ENCODE data around the gene RNF133. TPM values are rescaled to one million over a fixed set of nuclear protein-coding genes. Genes with fewer than 3 reads are reported as not detected.

Gene RNF133
- total RNA-seq, 4 donors from 2014 or later: 1.1 to 2.4 (median 1.2) TPM; not detected in 1

DNA sequence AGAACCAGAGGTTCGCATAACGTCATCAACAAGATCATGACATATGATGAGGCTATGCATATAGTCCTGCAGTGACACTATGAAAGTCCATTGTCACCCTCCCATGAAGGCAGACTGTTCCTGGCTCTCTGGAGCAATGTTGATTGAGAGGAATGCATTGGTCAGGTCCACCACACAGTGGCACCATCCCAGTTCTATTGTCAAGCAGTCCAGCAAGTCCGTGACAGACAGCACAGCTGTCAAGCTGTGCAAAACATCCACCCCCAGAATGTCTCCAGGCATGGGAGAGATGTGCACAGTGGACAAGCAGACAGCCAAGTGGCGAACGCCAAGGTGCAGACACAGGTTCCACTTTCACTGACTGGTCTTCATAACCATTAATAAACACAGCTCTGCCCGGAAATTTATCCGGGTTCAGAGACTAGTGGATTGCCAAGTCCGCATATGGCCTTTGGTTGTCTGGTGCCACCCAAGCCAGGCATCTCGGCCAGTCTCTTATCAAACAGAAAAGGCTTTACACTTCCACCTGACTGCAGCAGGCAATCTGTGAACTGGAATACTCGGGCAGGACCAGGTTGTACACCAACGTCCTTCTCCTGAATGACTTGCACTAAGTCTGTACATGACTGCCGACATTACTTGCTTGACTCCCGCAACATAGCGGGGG lies 7.2 kb downstream of the RNF133 start:
- Histone ChIP-seq H3K4me3 (no peak overlapping the region), H3K9me3 (no peaks in the 10 kb centered on the region), H3K27me3 (no peaks in the 10 kb centered on the region), H3K4me1 (no peaks in the 10 kb centered on the region), H3K36me3 (no peaks in the 10 kb centered on the region), H3K27ac (no peak overlapping the region)
- intact Hi-C loops (cut with DNase I; ENCODE audit: low total_unique reads) (no loop called here), in situ Hi-C loops (cut with MboI; ENCODE audit: low pct_ligation_motif_present in 1 of 4, low pct_unique_long_range_greater_than_20kb in 1 of 4, low sequenced_read_pairs in 3 of 4) (loop anchor here in 1 of 4 donors (25.0 kb wide), 1 partner anchor 104 kb away; no protein-coding TSS in a partner anchor)
- DNase-seq: no peak
- TF ChIP-seq POLR2AphosphoS5 (IDR thresholded peaks at IDR 0.05): no peak
- TF ChIP-seq, protein P1, sequence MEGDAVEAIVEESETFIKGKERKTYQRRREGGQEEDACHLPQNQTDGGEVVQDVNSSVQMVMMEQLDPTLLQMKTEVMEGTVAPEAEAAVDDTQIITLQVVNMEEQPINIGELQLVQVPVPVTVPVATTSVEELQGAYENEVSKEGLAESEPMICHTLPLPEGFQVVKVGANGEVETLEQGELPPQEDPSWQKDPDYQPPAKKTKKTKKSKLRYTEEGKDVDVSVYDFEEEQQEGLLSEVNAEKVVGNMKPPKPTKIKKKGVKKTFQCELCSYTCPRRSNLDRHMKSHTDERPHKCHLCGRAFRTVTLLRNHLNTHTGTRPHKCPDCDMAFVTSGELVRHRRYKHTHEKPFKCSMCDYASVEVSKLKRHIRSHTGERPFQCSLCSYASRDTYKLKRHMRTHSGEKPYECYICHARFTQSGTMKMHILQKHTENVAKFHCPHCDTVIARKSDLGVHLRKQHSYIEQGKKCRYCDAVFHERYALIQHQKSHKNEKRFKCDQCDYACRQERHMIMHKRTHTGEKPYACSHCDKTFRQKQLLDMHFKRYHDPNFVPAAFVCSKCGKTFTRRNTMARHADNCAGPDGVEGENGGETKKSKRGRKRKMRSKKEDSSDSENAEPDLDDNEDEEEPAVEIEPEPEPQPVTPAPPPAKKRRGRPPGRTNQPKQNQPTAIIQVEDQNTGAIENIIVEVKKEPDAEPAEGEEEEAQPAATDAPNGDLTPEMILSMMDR (IDR thresholded peaks at IDR 0.05): no peak
- TF ChIP-seq POLR2A (IDR thresholded peaks at IDR 0.05): no peak
- TF ChIP-seq EP300 (IDR thresholded peaks at IDR 0.05; ENCODE audit: low read depth): no peak
- WGBS, 2 donors (ENCODE audit: low coverage in 1 of 2): 91% methylated on average over 14 of the region's 14 CpGs; no CpG with 5 or more reads in 1 of the 2 donors

- no peaks in the 10 kb centered on the region for H3K27me3 ChIP-seq
- no peaks in the 10 kb centered on the region for H3K4me1 ChIP-seq
- H3K9me3 ChIP-seq: no peaks in the 10 kb centered on the region
- no peak overlapping the region for H3K4me3 ChIP-seq
- in situ Hi-C loops (cut with MboI; ENCODE audit: low pct_ligation_motif_present in 1 of 4, low pct_unique_long_range_greater_than_20kb in 1 of 4, low sequenced_read_pairs in 3 of 4): loop anchor here in 1 of 4 donors (25.0 kb wide), 1 partner anchor 102 kb away; no protein-coding TSS in a partner anchor
- no peak for TF ChIP-seq POLR2A (IDR thresholded peaks at IDR 0.05)
- TF ChIP-seq, protein P1 (IDR thresholded peaks at IDR 0.05): no peak
- no peaks in the 10 kb centered on the region for H3K36me3 ChIP-seq
- H3K27ac ChIP-seq: no peak overlapping the region
- DNase-seq: no peak
- WGBS, 2 donors (ENCODE audit: low coverage in 1 of 2): 85% methylated on average over 12 of the region's 13 CpGs; no CpG with 5 or more reads in 1 of the 2 donors
- intact Hi-C loops (cut with DNase I; ENCODE audit: low total_unique reads): no loop called here
These were observed 9.4 kb downstream of the RNF133 start for GRCh38 chr7:122689346-122690109.

GRCh38 chr7:122688400-122688998 lies 10.4 kb downstream of the RNF133 start:
- Histone ChIP-seq H3K36me3 (no peaks in the 10 kb centered on the region), H3K4me1 (no peaks in the 10 kb centered on the region), H3K4me3 (no peak overlapping the region), H3K27ac (no peak overlapping the region), H3K27me3 (no peaks in the 10 kb centered on the region), H3K9me3 (no peaks in the 10 kb centered on the region)
- TF ChIP-seq EP300 (IDR thresholded peaks at IDR 0.05; ENCODE audit: low read depth): no peak
- no peak for TF ChIP-seq POLR2A (IDR thresholded peaks at IDR 0.05)
- TF ChIP-seq, protein P1 (IDR thresholded peaks at IDR 0.05): no peak
- TF ChIP-seq POLR2AphosphoS5 (IDR thresholded peaks at IDR 0.05): no peak
- intact Hi-C loops (cut with DNase I; ENCODE audit: low total_unique reads) (no loop called here), in situ Hi-C loops (cut with MboI; ENCODE audit: low pct_ligation_motif_present in 1 of 4, low pct_unique_long_range_greater_than_20kb in 1 of 4, low sequenced_read_pairs in 3 of 4) (loop anchor here in 1 of 4 donors (25.0 kb wide), 1 partner anchor 101 kb away; no protein-coding TSS in a partner anchor)
- DNase-seq: no peak
- 69% methylated on average over 6 of the region's 6 CpGs; no CpG with 5 or more reads in 1 of the 2 donors for WGBS, 2 donors (ENCODE audit: low coverage in 1 of 2)

DNA sequence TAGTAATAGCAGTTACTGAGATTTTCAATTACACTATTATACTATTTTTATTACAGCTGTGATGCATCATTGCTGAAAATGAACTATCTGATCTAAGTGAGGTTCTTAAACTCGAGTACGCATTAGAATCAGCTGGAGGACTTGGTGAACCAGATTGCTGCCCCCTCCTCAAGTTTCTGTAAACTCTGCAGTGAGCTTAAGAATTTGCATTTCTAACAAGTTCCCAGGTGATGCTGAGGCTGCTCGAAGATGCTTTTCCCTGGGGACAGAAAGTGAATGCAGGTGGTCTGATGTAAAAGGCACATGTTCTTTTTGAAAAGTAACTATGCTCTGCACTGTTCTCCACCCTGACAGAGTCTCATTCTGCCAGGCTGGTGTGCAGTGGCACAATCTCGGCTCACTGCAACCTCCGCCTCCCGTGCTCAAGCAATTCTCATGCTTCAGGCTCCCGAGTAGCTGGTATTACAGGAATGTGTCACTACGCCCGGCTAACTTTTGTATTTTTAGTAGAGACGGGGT lies 12.5 kb downstream of the RNF133 start:
- Histone ChIP-seq H3K9me3 (no peaks in the 10 kb centered on the region), H3K27ac (no peak overlapping the region), H3K36me3 (no peaks in the 10 kb centered on the region), H3K27me3 (no peaks in the 10 kb centered on the region), H3K4me1 (no peaks in the 10 kb centered on the region), H3K4me3 (no peak overlapping the region)
- no peak for DNase-seq
- WGBS, 2 donors (ENCODE audit: low coverage in 1 of 2): 80 to 84% methylated on average over 2 to 10 of the region's 10 CpGs
- TF ChIP-seq, protein P1 (IDR thresholded peaks at IDR 0.05): no peak
- TF ChIP-seq POLR2A (IDR thresholded peaks at IDR 0.05): no peak
- TF ChIP-seq EP300 (IDR thresholded peaks at IDR 0.05; ENCODE audit: low read depth): no peak
- no peak for TF ChIP-seq POLR2AphosphoS5 (IDR thresholded peaks at IDR 0.05)
- in situ Hi-C loops (cut with MboI; ENCODE audit: low pct_ligation_motif_present in 1 of 4, low pct_unique_long_range_greater_than_20kb in 1 of 4, low sequenced_read_pairs in 3 of 4): loop anchor here in 1 of 4 donors (25.0 kb wide), 1 partner anchor 99 kb away; no protein-coding TSS in a partner anchor
- intact Hi-C loops (cut with DNase I; ENCODE audit: low total_unique reads): no loop called here

Measured in transverse colon (tissue), 4 donors.